Heart left ventricle (tissue), 16 donors: ENCODE data around the gene EML6. TPM values are rescaled to one million over a fixed set of nuclear protein-coding genes. Genes with fewer than 3 reads are reported as not detected.

Experiments used
- ATAC-seq, 4 donors: fragments of 200-7000 bp; cut with Tn5 transposase; one replicate each; pipeline ENCODE4 v1.9.1; 2020 to 2022; ENCODE audit warnings: moderate library complexity in 4 of 4, mild to moderate bottlenecking in 3 of 4, moderate number of reproducible peaks in 1 of 4
- DNase-seq, 5 donors: peaks; one replicate each; pipeline ENCODE4 v3.0.0-alpha.2; 2020
- H3K27ac ChIP-seq, 12 donors: fragments of 200-600 bp; sonication (generic) in 4 of 12; one replicate each; pipeline versions ENCODE4 v1.5.0 to v1.8.0; 2016 to 2022; ENCODE audit warnings: mild to moderate bottlenecking in 2 of 12
- H3K27me3 ChIP-seq, 9 donors: fragments of 200-600 bp; sonication (generic) in 2 of 9; one replicate each; pipeline versions ENCODE4 v1.5.1 to v1.8.0; 2016 to 2022; ENCODE audit warnings: mild to moderate bottlenecking in 3 of 9
- H3K36me3 ChIP-seq, 9 donors: fragments of 200-600 bp; sonication (generic) in 2 of 9; one replicate each; pipeline versions ENCODE4 v1.5.0 to v1.8.0; 2018 to 2022; ENCODE audit warnings: mild to moderate bottlenecking in 2 of 9
- H3K4me1 ChIP-seq, 12 donors: fragments of 200-600 bp; sonication (generic) in 4 of 12; one replicate each; pipeline versions ENCODE4 v1.5.0 to v1.8.0; 2016 to 2022; ENCODE audit warnings: mild to moderate bottlenecking in 3 of 12
- H3K4me3 ChIP-seq, 12 donors: fragments of 200-600 bp; sonication (generic) in 4 of 12; one replicate each; pipeline versions ENCODE4 v1.5.0 to v1.8.0; 2017 to 2022; ENCODE audit warnings: mild to moderate bottlenecking in 9 of 12, moderate library complexity in 4 of 12
- H3K9me3 ChIP-seq, 12 donors: fragments of 200-600 bp; sonication (generic) in 4 of 12; one replicate each; pipeline versions ENCODE4 v1.5.0 to v1.8.0; 2016 to 2022; ENCODE audit warnings: mild to moderate bottlenecking in 1 of 12
- POLR2A ChIP-seq, 2 donors: fragments of 450-650 bp; IDR thresholded peaks; one replicate each; pipeline ENCODE4 v1.6.1; 2017; ENCODE audit warnings: antibody characterized with exemption in 2 of 2, mild to moderate bottlenecking in 2 of 2, moderate library complexity in 2 of 2
- WGBS, 4 donors: extraction: QIAGEN DNeasy Blood & Tissue Kit in 2 of 4; methylation state at CpG; one replicate each; pipeline versions ENCODE4 v1.1.5 to v1.1.7; 2013 to 2018; 5-methylcytosine and 5-hydroxymethylcytosine counted together
- intact Hi-C, 10 donors: fragments of 100-400 bp; cut with DNase I; formaldehyde crosslinking; loops; one replicate each; pipeline versions ENCODE4 v1.11.1 to v1.14.2; 2022
- polyA plus RNA-seq, 2 donors: library from polyadenylated mRNA; stranded (reverse); fragments of 200-250 nt; gene quantifications; one replicate each; pipeline ENCODE4 v1.2.3, GENCODE V29; 2013
- total RNA-seq, 9 donors: library from RNA; depleted of rRNA in 2 of 9; stranded (reverse); fragments of >200 nt in 2 of 9; fragmentation: NEBNext Ultra II Directional in 3 of 9; extraction: Animal tissue kit (Norgen Biotek cat#: 25700) in 3 of 9; gene quantifications; one replicate each; pipeline versions ENCODE4 v1.1.0 to v1.2.4, GENCODE V29; 2016 to 2023
- TF ChIP-seq, protein P1 (sequence below), 12 donors: fragments of 200-600 bp; sonication (generic) in 4 of 12; IDR thresholded peaks; one replicate each; pipeline versions ENCODE4 v1.5.0 to v1.8.0; 2018 to 2022; ENCODE audit warnings: antibody characterized with exemption in 12 of 12, mild to moderate bottlenecking in 5 of 12
- donor health status: ischemic (EF 13 %, LVEDD 7.1; RV severe dilation, severe dysfunction).
- donor health status: healthy with polysubstance abuse.
- donor health status: DM: no; HTN: yes; CAD: no.
- donor health status: DM: no; HTN: no; CAD: no.
- donor health status: ischemic (EF 25% LVEDD 6.9; RV normal size, moderate dysfunction).
- donor health status: ischemic (EF 25% LVEDD 5.7; RV mildly dilated, moderate dysfunction).
- donor health status: healthy.
- donor health status: DM: yes; HTN: yes; CAD: no.
- donor health status: ischemic (EF 35%, LVEDD 5.7; RV mildly dilated, moderate dysfunction).
- donor health status: nonischemic (EF 11% LVEDD 7.7; RV severe dilation, severe dysfunction).
- donor health status: DM: yes; HTN: yes; CAD: no.
- donor health status: PGD.
- donor health status: ischemic (EF 29% LVEDD 5.4; RV normal size, mild dysfunction).
- donor health status: nonischemic (EF 23%, LVEDD 6.1; RV moderate dilation, normal function).

EML6 gene
- total and polyA plus RNA-seq, 11 donors = 0.08 to 1.2 (median 0.58) TPM

DNA sequence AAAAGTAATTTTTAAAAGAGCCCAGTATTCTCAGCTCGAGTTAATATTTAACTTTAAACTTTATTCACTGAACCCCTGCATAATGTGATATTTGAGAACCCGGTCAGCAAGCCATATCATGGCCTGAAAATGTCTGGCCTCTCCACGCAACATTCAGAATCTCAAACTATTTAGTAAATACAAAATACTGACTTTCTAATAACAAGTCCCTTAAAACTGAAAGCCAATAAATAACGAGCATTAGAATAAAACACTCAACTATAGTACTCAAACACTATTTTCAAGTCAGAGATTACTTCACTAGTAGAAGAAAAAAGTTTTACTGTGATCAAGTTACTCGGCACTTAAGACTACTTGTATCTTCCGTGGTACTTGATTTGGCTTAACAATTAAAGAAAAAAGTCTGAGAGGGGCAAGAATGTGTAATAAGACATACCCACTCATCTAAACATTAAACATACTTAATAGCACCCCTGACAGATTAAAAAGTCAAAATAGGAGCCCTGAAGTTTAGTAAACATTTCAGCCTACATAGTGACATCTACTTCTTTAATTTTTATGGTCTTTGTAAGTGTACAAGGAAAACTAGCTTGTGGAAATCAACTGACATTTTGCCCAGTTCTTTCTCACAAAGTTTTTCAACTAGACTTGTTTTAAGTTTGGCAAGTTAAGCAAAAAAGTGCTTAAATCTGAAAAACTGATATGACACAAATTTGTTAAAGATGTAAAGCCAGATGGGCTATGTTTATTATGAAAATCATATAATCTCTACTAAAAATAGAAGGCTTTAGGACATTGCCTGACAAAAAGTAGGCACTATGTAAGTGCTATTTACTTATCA lies 288.6 kb downstream of the EML6 start:
- peaks cover 0 to 5% (median 0%) of the 10 kb centered on the region in 12 donors for H3K9me3 ChIP-seq
- TF ChIP-seq, protein P1, sequence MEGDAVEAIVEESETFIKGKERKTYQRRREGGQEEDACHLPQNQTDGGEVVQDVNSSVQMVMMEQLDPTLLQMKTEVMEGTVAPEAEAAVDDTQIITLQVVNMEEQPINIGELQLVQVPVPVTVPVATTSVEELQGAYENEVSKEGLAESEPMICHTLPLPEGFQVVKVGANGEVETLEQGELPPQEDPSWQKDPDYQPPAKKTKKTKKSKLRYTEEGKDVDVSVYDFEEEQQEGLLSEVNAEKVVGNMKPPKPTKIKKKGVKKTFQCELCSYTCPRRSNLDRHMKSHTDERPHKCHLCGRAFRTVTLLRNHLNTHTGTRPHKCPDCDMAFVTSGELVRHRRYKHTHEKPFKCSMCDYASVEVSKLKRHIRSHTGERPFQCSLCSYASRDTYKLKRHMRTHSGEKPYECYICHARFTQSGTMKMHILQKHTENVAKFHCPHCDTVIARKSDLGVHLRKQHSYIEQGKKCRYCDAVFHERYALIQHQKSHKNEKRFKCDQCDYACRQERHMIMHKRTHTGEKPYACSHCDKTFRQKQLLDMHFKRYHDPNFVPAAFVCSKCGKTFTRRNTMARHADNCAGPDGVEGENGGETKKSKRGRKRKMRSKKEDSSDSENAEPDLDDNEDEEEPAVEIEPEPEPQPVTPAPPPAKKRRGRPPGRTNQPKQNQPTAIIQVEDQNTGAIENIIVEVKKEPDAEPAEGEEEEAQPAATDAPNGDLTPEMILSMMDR (IDR thresholded peaks at IDR 0.05) = no peak
- TF ChIP-seq POLR2A (IDR thresholded peaks at IDR 0.05) = no peak
- intact Hi-C loops = loop anchor here in 8 of 10 donors (5.0 to 10.0 kb wide), 7 partner anchors 35 to 357 kb away; partner anchors contain the start of gene EML6 (in 1 of the 8)
- no peaks in the 10 kb centered on the region for H3K36me3 ChIP-seq
- H3K27ac ChIP-seq = peak overlapping the region in 5 of 12 donors; percentile 1 to 56 (median 24)
- ATAC-seq (no peak), DNase-seq (no peak)
- WGBS, 4 donors = 46 to 65% (median 52%) methylated on average over 6 of the region's 6 CpGs
- H3K4me3 ChIP-seq = no peak overlapping the region
- H3K27me3 ChIP-seq = no peaks in the 10 kb centered on the region
- H3K4me1 ChIP-seq = peaks cover 0 to 83% (median 55%) of the 10 kb centered on the region in 12 donors

DNA sequence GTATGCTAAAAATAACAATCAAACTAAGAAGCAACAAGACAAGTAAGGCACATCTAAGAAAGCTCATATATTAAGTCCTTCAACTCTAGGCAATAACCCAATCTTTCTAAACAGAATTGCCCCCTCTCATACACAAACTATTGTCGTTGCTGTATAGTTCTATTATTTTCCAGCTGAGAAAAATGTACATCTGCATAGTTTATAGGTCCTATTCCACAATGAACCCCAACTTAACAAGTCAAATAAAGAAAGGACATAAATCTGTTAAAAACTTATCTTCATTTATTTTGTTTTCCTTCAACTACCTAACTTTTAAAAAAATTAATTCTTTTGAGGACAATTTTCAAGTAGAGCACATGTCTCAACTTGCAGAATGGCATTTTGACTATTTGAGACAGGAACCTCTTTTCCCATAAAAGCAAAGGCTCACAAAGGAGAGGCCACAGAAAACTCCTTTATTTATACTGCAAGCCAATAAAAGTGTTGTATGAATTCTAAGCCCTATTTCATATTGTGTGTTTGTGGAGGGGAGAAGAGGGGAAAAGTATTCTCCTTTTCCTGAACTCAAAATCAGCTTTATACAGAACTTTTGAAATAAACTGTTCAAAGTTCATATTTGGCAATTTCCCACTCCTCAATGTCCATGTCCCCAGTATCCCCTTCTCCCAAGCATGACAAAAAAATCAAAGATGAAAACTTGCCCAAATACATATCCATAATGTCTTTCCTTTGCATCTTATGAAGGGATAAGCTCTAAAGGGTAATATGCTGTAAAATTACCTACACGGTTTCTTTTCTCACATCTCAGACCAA lies 289.4 kb downstream of the EML6 start:
- TF ChIP-seq POLR2A (IDR thresholded peaks at IDR 0.05) = no peak
- TF ChIP-seq, protein P1 (IDR thresholded peaks at IDR 0.05) = no peak
- intact Hi-C loops = loop anchor here in 8 of 10 donors (5.0 to 10.0 kb wide), 7 partner anchors 34 to 358 kb away; partner anchors contain the start of gene EML6 (in 1 of the 8)
- 58 to 73% (median 68%) methylated on average over 2 of the region's 2 CpGs for WGBS, 4 donors
- no peak overlapping the region for H3K4me3 ChIP-seq
- H3K9me3 ChIP-seq = peaks cover 0 to 5% (median 0%) of the 10 kb centered on the region in 12 donors
- ATAC-seq = no peak
- no peaks in the 10 kb centered on the region for H3K27me3 ChIP-seq
- H3K36me3 ChIP-seq = peaks cover 0 to 2% (median 0%) of the 10 kb centered on the region in 9 donors
- DNase-seq = no peak
- H3K27ac ChIP-seq = peak overlapping the region in 2 of 12 donors; percentile 13 to 56
- peaks cover 0 to 82% (median 54%) of the 10 kb centered on the region in 12 donors for H3K4me1 ChIP-seq

DNA sequence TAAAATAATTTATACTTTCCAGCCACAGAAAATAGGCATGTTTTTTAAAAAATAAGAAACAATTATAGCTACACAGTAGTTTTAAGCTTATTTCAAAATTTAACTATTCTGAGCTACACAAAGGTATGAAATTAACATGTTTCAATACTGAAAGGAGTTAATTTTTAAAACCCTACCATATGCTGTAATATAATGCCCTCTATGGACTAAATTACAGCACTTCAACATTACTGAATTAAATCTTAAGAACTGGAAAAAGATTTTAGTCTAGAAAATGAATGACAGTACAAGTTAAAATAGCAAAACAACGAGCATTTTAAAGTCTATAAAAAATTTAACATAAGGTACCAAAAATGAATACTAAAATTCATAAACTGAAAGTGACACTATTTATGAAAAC lies 290.5 kb downstream of the EML6 start:
- DNase-seq (no peak), ATAC-seq (no peak)
- peaks cover 0 to 4% (median 0%) of the 10 kb centered on the region in 9 donors for H3K36me3 ChIP-seq
- no peak overlapping the region for H3K4me3 ChIP-seq
- H3K27me3 ChIP-seq = no peaks in the 10 kb centered on the region
- H3K9me3 ChIP-seq = peaks cover 0 to 6% (median 0%) of the 10 kb centered on the region in 12 donors
- no peak for TF ChIP-seq POLR2A (IDR thresholded peaks at IDR 0.05)
- TF ChIP-seq, protein P1 (IDR thresholded peaks at IDR 0.05) = peak in 7 of 12 donors; percentile 14 to 53 (median 41)
- H3K27ac ChIP-seq = no peak overlapping the region
- WGBS, 4 donors = 64 to 71% (median 66%) methylated on average over 1 of the region's 1 CpG
- H3K4me1 ChIP-seq = peaks cover 0 to 88% (median 52%) of the 10 kb centered on the region in 12 donors
- intact Hi-C loops = loop anchor here (2.0 to 10.0 kb wide), 9 partner anchors 33 to 359 kb away; partner anchors contain the start of gene EML6 (in 1 of the 10)
